Mammary epithelial cell (primary cell): ENCODE results near the gene DLX1.

Experiments used
- CTCF ChIP-seq, 2 donors: IDR thresholded peaks in 1 of 2; conservative IDR thresholded peaks in 1 of 2; 2 replicates each; pipeline ENCODE4 v1.5.1; 2011 to 2012; ENCODE audit warnings: inconsistent platforms in 2 of 2, low read length in 2 of 2, mild to moderate bottlenecking in 2 of 2, control low read depth in 1 of 2, low read depth in 1 of 2; ENCODE audit not compliant: insufficient read depth in 1 of 2; ENCODE audit errors: extremely low read depth in 1 of 2
- EZH2 ChIP-seq: IDR thresholded peaks from 2 replicates; pipeline ENCODE4 v1.6.1; 2012; ENCODE audit warnings: low read length, inconsistent platforms, borderline replicate concordance

DNA sequence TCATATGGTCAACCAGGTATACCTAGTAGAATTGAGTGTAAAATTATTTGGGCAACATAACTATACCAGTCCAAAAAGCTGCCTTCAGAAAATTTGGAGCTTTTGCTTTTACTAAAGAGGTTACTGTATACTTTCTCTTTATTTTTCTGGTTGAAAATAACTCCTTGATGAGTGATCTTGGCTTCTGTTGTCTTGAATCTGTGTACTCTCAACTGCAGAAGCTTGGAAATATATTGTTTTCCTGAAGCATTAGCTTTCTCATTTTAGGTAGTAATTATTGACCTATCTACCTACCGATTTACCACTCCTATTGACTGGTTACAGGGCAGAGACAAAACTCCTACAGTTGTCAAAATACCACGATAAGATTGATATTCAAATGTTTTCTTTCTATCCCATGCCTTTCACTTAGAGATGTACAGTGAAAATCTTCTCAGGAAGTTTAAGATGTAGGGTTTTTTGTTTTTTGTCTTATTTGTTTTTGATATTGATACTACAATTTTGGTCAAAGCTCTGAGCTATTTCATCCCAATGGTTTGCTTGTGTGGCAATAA is 35.7 kb upstream of the DLX1 start:
- TF ChIP-seq CTCF (conservative IDR thresholded peaks at IDR 0.05 in 1 of 2, IDR thresholded peaks at IDR 0.05 in 1 of 2; ENCODE audit: extremely low read depth in 1 of 2, insufficient read depth in 1 of 2, low read depth in 1 of 2, low read length in 2 of 2): no peak
- no peak for TF ChIP-seq EZH2
